NCI-H2171 treated with DMSO at 0.1 percent for 48 hours (cell line): Measurements from ENCODE around the gene GOSR2.
"Not testable (repeated sequence)": the region's sequence is repeated elsewhere in the genome, so short reads cannot be mapped to it uniquely, and the experiment has no call there.

ENCODE experiments used
- DNase-seq: peaks from one replicate; lab custom pipeline; 2025; lab: John Stamatoyannopoulos, UW

GOSR2 gene

GRCh38 chr17:46964315-46965265 is 41.6 kb downstream of the GOSR2 start:
- DNase-seq: no peak

GRCh38 chr17:46968224-46968834 is 45.4 kb downstream of the GOSR2 start:
- DNase-seq: no peak

- DNase-seq: no peak
These were observed 45.9 kb downstream of the GOSR2 start for GRCh38 chr17:46968896-46969295.

GRCh38 chr17:46971647-46972300 is 48.8 kb downstream of the GOSR2 start:
- DNase-seq: no peak

GRCh38 chr17:46972346-46972745 is 49.4 kb downstream of the GOSR2 start:
- DNase-seq: peak; percentile 53

- DNase-seq: no peak
These were observed 51.1 kb downstream of the GOSR2 start for GRCh38 chr17:46974086-46974485.

- no peak for DNase-seq
These were observed 52.3 kb downstream of the GOSR2 start for GRCh38 chr17:46975287-46975686.

GRCh38 chr17:46976626-46977270 is 53.8 kb downstream of the GOSR2 start:
- DNase-seq: peak; percentile 60

GRCh38 chr17:46977348-46977747 is 54.4 kb downstream of the GOSR2 start:
- peak; percentile 87 for DNase-seq

GRCh38 chr17:46977750-46978488 is 55.0 kb downstream of the GOSR2 start:
- no peak for DNase-seq

- peak; percentile 24 for DNase-seq
These were observed 55.7 kb downstream of the GOSR2 start for GRCh38 chr17:46978489-46979146.

GRCh38 chr17:46979147-46979863 is 56.3 kb downstream of the GOSR2 start, which contains the start of gene RPRML:
RPRML (minus strand) TSS chr17:46979253; CDS start chr17:46979007, 246 bp downstream.
- DNase-seq: peak; percentile 74

- DNase-seq: no peak
These were observed 59.6 kb downstream of the GOSR2 start for GRCh38 chr17:46982577-46982976.

GRCh38 chr17:46983782-46984181 is 60.8 kb downstream of the GOSR2 start:
- no peak for DNase-seq

GRCh38 chr17:46984341-46984740 is 61.4 kb downstream of the GOSR2 start:
- DNase-seq: peak; percentile 83

- DNase-seq: peak; percentile 72
These were observed 61.9 kb downstream of the GOSR2 start for GRCh38 chr17:46984892-46985291.

- peak; percentile 50 for DNase-seq
These were observed 63.4 kb downstream of the GOSR2 start for GRCh38 chr17:46986366-46986765.

GRCh38 chr17:46987927-46988326 is 65.0 kb downstream of the GOSR2 start:
- DNase-seq: not testable (repeated sequence)

- DNase-seq: no peak
These were observed 66.9 kb downstream of the GOSR2 start for GRCh38 chr17:46989637-46990431.
